Limb (tissue), 2 donors: Measurements from ENCODE around the gene PCDHB4.
"Not testable (repeated sequence)": the region's sequence is repeated elsewhere in the genome, so short reads cannot be mapped to it uniquely, and the experiment has no call there.

Experiments
- DNase-seq, 2 donors: peaks; one replicate each; pipeline ENCODE4 v3.0.0-alpha.2; 2016; ENCODE audit errors: extremely low spot score in 2 of 2

PCDHB4 gene

GRCh38 chr5:141121563-141121962, at the start of gene PCDHB4:
PCDHB4 (plus strand) TSS chr5:141121818; CDS start chr5:141121999, 181 bp downstream.
- no peak for DNase-seq

GRCh38 chr5:141077826-141078225, 43.8 kb upstream of the PCDHB4 start:
- no peak for DNase-seq

GRCh38 chr5:141082228-141082627, 39.4 kb upstream of the PCDHB4 start:
- DNase-seq: no peak

- peak; percentile 8 to 26 for DNase-seq
Measured at GRCh38 chr5:141084487-141084989, 37.1 kb upstream of the PCDHB4 start.

- DNase-seq: no peak
Measured at GRCh38 chr5:141094481-141095262, 26.9 kb upstream of the PCDHB4 start, which contains the start of gene PCDHB2. PCDHB2 (plus strand) TSS chr5:141094615; CDS start chr5:141094791, 176 bp downstream.

GRCh38 chr5:141095263-141095641, 26.4 kb upstream of the PCDHB4 start:
- DNase-seq: no peak

- not testable (repeated sequence) for DNase-seq
Measured at GRCh38 chr5:141096181-141096580, 25.4 kb upstream of the PCDHB4 start.

GRCh38 chr5:141096586-141096985, 25.0 kb upstream of the PCDHB4 start:
- DNase-seq: not testable (repeated sequence)

- DNase-seq: peak in 1 of 2 donors; percentile 44
Measured at GRCh38 chr5:141100243-141100805, 21.3 kb upstream of the PCDHB4 start, which contains the start of gene PCDHB3. PCDHB3 (plus strand) TSS chr5:141100473; CDS start chr5:141100650, 177 bp downstream.

GRCh38 chr5:141101059-141101458, 20.6 kb upstream of the PCDHB4 start:
- DNase-seq: no peak

- not testable (repeated sequence) for DNase-seq
Measured at GRCh38 chr5:141102070-141102469, 19.5 kb upstream of the PCDHB4 start.

- DNase-seq: not testable (repeated sequence)
Measured at GRCh38 chr5:141102471-141102870, 19.1 kb upstream of the PCDHB4 start.

GRCh38 chr5:141105350-141105749, 16.3 kb upstream of the PCDHB4 start:
- DNase-seq: no peak

- no peak for DNase-seq
Measured at GRCh38 chr5:141119250-141119649, 2.4 kb upstream of the PCDHB4 start.

GRCh38 chr5:141121985-141122384, 367 bp downstream of the PCDHB4 start:
- DNase-seq: no peak

- DNase-seq: not testable (repeated sequence)
Measured at GRCh38 chr5:141123396-141124135, 1.9 kb downstream of the PCDHB4 start.

- no peak for DNase-seq
Measured at GRCh38 chr5:141127305-141127704, 5.7 kb downstream of the PCDHB4 start.

GRCh38 chr5:141135030-141135717, 13.6 kb downstream of the PCDHB4 start, which contains the start of gene PCDHB5:
PCDHB5 (plus strand) TSS chr5:141135206; CDS start chr5:141135435, 229 bp downstream.
- DNase-seq: no peak

GRCh38 chr5:141135718-141136266, 14.2 kb downstream of the PCDHB4 start:
- DNase-seq: no peak

GRCh38 chr5:141137346-141137745, 15.7 kb downstream of the PCDHB4 start:
- DNase-seq: not testable (repeated sequence)

- no peak for DNase-seq
Measured at GRCh38 chr5:141149812-141150211, 28.2 kb downstream of the PCDHB4 start, which contains the start of gene PCDHB6. PCDHB6 (plus strand) TSS chr5:141150057; CDS start chr5:141150258, 201 bp downstream.
